HG03103 (cell line): ENCODE data around the gene SERPIND1.

Experiments used
- ATAC-seq: cut with Tn5 transposase; IDR thresholded peaks from one replicate; pipeline ENCODE4 v1.9.1; 2021; ENCODE audit warnings: low read depth; ENCODE audit not compliant: unreplicated experiment

Gene SERPIND1

GRCh38 chr22:20771918-20772625, 1.8 kb upstream of the SERPIND1 start:
- no peak for ATAC-seq

DNA sequence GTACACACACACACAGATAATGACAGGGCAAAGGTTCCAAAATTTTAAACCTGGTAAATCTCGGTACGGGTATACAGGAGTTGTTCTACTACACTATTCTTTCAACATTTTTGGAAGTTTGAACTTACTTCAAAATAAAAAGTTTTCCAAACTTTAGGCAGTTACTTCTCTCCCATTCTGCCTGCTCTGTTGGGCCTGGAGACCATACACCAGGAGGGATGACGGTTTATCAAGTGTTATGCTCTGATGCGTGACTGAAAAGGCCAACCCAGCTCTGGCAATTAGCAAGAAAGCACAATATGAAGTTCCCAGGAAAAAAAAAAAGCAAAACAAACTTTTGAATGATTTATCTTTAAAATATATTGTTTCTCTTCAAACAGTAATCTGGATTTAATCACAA, 969 bp downstream of the SERPIND1 start:
- no peak for ATAC-seq

DNA sequence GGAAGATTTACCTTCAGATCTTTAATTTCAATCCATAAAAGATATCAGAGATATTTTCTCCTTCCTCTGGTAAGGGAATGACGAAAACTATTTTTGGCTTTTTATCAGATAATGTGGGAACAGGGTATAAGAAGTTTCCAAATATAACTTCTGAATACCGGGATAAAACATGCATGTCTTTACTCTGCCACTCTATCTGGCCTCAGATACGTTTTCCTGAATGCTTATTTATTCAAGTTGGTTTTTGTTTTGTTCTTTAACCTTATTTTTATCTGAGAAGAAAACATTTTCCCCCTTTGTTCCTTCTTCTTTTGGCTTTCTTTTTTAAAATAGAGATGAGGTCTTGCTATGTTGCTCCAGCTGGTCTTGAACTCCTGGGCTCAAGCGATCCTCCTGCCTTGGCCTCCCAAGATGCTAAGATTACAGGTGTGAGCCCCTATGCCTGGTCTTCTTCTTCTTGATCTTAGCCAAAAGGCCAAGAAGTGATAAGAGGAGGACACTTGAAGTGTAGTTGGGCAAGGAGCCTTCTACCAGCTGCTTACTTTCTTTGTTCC, 1.5 kb downstream of the SERPIND1 start:
- no peak for ATAC-seq

DNA sequence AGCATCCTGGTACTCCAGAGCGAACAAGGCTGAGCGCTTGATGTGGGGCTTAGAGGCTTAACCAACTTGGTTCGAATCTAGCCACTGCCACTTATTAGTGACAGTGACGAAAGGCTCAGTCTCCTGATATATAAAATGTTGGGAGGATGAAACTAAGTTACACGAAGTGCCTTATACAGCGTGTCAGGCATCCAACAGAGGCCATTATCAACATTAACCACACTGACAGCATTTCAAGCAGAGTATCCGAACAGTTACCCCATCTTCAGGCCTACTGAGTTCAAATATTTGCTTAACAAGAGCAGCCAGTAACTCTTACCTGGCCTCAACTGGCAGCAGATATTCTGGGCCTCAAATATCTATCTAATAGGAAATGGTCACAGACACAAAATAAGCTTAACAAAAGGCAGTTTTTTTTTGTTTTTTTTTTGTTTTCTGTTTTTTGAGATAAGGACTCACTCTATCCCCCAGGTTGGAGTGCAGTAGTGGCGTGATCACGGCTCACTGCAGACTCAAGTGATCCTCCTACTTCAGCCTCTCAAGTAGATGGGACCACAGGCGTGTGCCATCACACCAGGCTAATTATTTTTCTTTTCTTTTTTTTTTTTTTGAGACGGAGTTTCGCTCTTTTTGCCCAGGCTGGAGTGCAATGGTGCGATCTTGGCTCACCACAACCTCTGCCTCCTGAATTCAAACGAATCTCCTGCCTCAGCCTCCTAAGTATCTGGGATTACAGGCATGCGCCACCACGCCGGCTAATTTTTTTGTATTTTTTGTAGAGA, 2.9 kb downstream of the SERPIND1 start:
- no peak for ATAC-seq

DNA sequence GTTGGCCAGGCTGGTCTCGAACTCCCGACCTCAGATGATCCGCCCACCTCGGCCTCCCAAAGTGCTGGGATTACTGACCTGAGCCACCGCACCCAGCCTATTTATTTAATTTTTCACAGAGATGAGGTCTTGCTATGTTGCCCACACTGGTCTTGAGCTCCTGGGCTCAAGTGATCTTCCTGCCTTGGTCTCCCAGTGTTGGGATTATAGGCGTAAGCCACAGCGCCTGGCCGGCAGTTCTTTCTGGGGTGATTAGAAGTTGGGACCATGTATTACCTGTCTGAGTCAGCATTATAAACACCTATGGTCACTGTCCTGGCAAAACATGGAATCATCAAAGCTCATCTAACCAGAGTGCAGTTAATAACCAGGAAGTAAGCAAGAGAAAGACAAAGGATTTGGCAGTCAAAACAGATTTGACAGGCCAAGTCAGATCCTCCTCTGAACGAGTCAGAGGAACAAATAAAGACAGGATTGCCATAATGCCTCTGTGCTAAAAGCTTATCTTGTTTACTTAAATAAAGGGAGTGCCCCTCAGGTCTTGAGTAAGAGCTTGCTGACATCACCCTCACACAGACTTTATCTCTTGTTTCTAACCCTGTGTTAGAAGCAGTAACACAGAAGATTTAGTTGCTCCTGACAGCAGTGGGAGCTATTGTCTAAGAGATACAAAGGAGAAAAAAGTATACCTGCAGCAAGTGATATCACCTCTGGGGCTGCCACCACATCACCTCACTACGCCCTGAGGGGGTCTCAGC, 3.7 kb downstream of the SERPIND1 start:
- ATAC-seq, result no peak

DNA sequence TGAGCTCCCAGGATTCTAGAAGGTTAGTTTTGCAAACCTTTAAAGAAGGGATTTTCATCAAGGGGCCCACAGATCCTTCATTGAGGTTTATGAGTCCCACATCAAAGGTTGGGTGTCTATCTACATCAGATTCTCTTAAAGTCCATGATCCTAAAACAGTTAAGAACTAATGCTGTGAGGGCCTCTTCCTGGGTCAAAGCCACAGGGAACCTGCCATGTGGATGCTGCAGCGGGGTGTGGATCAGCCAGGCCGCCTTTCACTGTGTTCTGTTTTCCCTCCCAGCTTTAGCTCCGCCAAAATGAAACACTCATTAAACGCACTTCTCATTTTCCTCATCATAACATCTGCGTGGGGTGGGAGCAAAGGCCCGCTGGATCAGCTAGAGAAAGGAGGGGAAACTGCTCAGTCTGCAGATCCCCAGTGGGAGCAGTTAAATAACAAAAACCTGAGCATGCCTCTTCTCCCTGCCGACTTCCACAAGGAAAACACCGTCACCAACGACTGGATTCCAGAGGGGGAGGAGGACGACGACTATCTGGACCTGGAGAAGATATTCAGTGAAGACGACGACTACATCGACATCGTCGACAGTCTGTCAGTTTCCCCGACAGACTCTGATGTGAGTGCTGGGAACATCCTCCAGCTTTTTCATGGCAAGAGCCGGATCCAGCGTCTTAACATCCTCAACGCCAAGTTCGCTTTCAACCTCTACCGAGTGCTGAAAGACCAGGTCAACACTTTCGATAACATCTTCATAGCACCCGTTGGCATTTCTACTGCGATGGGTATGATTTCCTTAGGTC, 5.3 kb downstream of the SERPIND1 start:
- ATAC-seq, result no peak

GRCh38 chr22:20779818-20780158, 5.9 kb downstream of the SERPIND1 start:
- ATAC-seq, result no peak

DNA sequence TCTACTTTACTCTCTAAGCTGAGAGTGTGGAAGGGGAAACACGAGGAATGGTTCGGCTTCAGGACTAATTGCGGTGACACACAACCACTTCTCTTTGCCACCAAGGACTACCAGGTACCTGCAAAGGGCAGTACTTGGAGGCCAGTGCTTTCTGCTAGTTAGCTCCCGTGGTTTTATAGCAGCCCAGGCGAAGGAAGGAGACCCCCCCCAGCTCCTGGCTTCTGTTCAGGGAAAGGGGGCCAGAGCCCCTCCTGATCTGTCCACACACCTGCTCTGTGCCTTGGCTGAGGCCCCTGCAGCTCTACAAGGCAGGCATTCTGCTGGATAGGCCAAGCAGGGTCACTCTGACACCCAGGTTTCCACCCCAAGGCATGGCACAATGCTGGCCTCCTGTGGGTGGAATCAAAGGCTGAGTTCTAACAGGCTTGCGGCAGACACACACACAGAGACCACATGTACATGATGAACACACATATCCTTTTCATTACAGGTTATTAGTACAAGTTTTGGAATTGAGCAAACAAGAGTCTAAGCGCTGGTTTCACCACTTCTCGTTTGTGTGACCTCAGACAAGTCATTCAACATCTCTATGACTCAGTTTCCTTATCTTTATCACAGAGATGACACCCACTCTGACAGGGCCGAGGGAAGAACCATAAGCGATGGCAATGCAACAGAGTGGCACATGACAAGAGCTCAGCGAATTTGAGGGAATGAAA, 7.5 kb downstream of the SERPIND1 start:
- no peak for ATAC-seq

DNA sequence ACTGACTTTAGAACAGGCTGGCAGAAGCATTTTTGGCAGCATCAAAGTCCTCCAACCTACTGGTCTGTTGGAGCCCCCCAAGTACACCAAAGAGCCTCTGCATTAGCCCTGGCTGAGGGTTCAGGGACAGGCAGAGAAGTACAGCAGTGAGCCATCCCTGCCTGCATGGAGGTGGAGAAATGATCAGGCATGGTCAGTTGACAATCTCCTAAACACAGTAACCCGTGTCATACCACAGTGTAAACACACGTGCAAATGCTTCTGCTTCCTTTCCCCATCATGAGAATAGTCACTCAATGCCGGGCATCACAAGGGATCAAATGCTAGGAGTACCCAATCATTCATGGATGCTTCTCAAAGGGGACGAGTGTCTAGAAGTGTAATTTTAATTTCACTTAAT, 8.2 kb downstream of the SERPIND1 start:
- no peak for ATAC-seq

DNA sequence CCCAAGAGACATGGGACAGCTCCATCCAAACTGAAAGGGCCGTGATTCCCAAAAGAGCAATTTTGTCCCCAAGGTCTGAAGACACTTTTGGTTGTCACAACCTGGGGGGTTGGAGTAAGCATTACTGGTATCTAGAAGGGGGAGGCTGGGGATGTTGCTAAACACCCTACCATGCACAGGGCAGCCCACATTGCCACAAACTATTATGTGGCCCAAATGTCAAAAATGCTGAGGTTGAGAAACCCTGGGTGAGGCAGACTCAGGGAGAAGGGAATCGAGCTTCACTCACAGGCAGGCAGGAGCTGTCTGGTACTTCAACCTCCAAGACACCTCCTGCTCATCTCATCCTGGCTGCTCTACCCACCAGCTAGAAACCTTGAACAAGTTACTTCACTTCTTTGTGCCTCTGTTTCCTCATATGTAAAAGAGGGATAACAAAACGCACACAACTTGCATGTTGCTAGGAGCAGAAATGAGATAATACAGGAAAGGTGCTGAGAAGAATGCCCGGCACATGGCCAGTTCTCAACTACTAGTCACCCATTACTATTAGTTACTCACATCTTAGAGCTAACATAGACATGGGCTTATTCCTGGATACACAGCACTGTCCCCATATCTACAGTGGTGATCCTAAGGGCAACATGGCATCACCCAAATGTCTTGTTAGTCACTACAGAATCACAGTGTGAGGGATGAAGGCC, 8.8 kb downstream of the SERPIND1 start:
- no peak for ATAC-seq

DNA sequence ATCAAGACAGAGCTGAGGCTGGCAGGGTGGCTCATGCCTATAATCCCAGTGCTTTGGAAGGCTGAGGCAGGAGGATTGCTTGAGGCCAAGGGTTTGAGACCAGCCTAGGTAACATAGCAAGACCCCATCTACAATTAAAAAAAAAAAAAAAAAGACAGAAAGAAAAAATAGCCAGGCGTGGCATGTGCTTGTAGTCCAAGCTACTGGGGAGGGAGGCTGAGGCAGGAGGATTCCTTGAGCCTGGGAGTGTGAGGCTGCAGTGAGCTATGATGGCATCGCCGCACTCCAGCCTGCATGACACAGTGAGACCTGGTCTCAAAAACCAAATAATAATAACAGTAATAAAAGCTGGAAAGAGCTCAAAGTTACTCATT, 9.4 kb downstream of the SERPIND1 start:
- ATAC-seq, result no peak

DNA sequence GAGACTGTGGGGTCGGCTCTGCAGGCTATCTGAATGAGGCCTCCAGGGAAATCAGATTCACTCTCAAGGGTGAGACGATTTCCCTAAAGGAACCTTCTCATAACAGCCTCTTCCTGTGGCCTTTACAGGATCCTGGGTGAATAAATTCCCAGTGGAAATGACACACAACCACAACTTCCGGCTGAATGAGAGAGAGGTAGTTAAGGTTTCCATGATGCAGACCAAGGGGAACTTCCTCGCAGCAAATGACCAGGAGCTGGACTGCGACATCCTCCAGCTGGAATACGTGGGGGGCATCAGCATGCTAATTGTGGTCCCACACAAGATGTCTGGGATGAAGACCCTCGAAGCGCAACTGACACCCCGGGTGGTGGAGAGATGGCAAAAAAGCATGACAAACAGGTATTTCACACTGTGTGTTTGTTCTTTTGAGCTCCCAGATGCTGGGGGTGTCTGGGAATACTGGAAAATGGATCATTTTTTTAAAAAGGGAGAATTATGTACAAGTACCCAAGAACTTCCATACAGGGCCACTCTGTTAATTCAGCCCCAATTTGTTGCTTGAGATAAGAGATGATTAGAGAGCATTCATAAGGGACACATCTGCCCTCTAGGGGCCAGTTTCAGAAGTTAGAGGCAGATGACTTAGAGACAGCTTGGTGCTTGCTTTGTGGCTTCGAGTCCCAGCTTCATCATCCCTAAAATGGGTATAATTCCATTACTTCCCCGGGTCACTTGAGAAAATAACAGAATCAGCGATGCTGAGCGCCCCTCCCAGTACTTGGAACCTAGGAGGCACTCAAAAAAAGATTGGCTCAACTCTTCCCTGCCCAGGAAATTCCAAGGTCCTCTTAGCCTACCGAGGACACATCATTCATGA, 10.2 kb downstream of the SERPIND1 start:
- no peak for ATAC-seq

DNA sequence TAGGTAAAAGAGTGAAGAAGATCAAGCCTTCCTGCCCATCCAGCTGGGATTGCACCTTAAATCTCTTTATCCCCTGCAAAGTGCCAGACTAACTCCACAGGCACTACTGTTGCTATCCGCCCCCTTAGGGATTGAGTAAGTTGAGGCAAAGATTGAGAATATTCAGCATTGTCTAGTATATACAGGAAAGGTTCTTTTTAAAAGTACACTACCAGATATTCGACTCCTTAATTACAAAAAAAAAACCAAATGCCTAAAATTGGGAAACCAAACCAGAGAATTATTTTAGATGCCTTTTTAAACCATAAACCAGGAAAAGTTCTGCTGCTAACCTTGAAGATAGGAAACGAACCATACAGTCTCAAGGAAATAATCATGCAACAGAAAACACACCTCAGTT, 11.5 kb downstream of the SERPIND1 start:
- ATAC-seq, result no peak

- ATAC-seq, result no peak
Measured at GRCh38 chr22:20786048-20786447, 12.1 kb downstream of the SERPIND1 start.

GRCh38 chr22:20786536-20786979, 12.6 kb downstream of the SERPIND1 start:
- ATAC-seq, result no peak

DNA sequence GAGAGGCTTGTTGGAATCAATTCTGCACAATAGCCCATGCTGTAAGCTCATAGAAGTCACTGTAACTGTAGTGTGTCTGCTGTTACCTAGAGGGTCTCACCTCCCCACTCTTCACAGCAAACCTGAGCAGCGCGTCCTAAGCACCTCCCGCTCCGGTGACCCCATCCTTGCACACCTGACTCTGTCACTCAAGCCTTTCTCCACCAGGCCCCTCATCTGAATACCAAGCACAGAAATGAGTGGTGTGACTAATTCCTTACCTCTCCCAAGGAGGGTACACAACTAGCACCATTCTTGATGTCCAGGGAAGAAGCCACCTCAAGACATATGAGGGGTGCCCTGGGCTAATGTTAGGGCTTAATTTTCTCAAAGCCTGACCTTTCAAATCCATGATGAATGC, 13.3 kb downstream of the SERPIND1 start:
- no peak for ATAC-seq

GRCh38 chr22:20787746-20788626, 14.1 kb downstream of the SERPIND1 start:
- no peak for ATAC-seq
